Loucy (cell line): Measurements from ENCODE around the gene CYFIP2.

ENCODE experiments used
- H2AFZ ChIP-seq: fragments of 200-600 bp; sonication (generic); 2 replicates; pipeline ENCODE4 v1.6.0; 2016; ENCODE audit warnings: antibody characterized with exemption, mild to moderate bottlenecking, low read length, moderate library complexity
- H3F3A ChIP-seq: fragments of 200-600 bp; 2 replicates; pipeline ENCODE4 v1.6.0; 2016; ENCODE audit warnings: antibody characterized with exemption, low read depth, mild to moderate bottlenecking
- H3K27me3 ChIP-seq: fragments of 200-600 bp; sonication (generic); 2 replicates; pipeline ENCODE4 v1.6.1; 2014; ENCODE audit warnings: low read length, mild to moderate bottlenecking; ENCODE audit not compliant: insufficient read depth, poor library complexity, severe bottlenecking
- H3K36me3 ChIP-seq: fragments of 200-600 bp; sonication (generic); 2 replicates; pipeline ENCODE4 v1.6.1; 2016; ENCODE audit warnings: low read length; ENCODE audit not compliant: insufficient read depth
- H3K4me1 ChIP-seq: fragments of 200-600 bp; sonication (generic); 2 replicates; pipeline ENCODE4 v1.5.1; 2014; ENCODE audit warnings: low read length, mild to moderate bottlenecking; ENCODE audit not compliant: insufficient read depth, poor library complexity, severe bottlenecking
- H3K4me2 ChIP-seq: fragments of 200-600 bp; sonication (generic); 2 replicates; pipeline ENCODE4 v1.6.0; 2014; ENCODE audit warnings: antibody characterized with exemption, low read length, low read depth, mild to moderate bottlenecking; ENCODE audit not compliant: poor library complexity, severe bottlenecking
- H3K4me3 ChIP-seq: fragments of 200-600 bp; sonication (generic); 2 replicates; pipeline ENCODE4 v1.5.1; 2014; ENCODE audit warnings: low read length, mild to moderate bottlenecking, mixed read lengths; ENCODE audit not compliant: poor library complexity, severe bottlenecking
- H3K79me2 ChIP-seq: fragments of 200-600 bp; sonication (generic); 2 replicates; pipeline ENCODE4 v1.6.1; 2014; ENCODE audit warnings: low read length; ENCODE audit not compliant: insufficient read depth
- H3K9ac ChIP-seq: fragments of 200-600 bp; sonication (generic); 2 replicates; pipeline ENCODE4 v1.6.0; 2014; ENCODE audit warnings: mild to moderate bottlenecking, low read depth, low read length, moderate library complexity; ENCODE audit not compliant: poor library complexity, severe bottlenecking
- H3K9me2 ChIP-seq: fragments of 200-600 bp; sonication (generic); replicated peaks from 2 replicates; pipeline ENCODE4 v1.6.1; 2016; ENCODE audit warnings: low read depth, low read length, mixed read lengths
- H3K9me3 ChIP-seq: fragments of 200-600 bp; sonication (generic); 2 replicates; pipeline ENCODE4 v1.6.1; 2014; ENCODE audit warnings: mild to moderate bottlenecking, antibody characterized with exemption, low read length, low read depth; ENCODE audit not compliant: insufficient read depth
- H4K20me1 ChIP-seq: fragments of 200-600 bp; sonication (generic); 2 replicates; pipeline ENCODE4 v1.6.0; 2014; ENCODE audit warnings: antibody characterized with exemption, low read length, mild to moderate bottlenecking; ENCODE audit not compliant: insufficient read depth, poor library complexity, severe bottlenecking
- EZH2phosphoT487 ChIP-seq: fragments of 200-600 bp; IDR thresholded peaks from 2 replicates; pipeline ENCODE4 v1.6.1; 2018; ENCODE audit warnings: antibody characterized with exemption, mild to moderate bottlenecking, moderate library complexity, borderline replicate concordance
- TF ChIP-seq, protein P1 (sequence below): fragments of 200-600 bp; sonication (generic); conservative IDR thresholded peaks from 2 replicates; pipeline ENCODE4 v1.5.1; 2014; ENCODE audit warnings: mild to moderate bottlenecking, antibody characterized with exemption, low read length

CYFIP2 gene

DNA sequence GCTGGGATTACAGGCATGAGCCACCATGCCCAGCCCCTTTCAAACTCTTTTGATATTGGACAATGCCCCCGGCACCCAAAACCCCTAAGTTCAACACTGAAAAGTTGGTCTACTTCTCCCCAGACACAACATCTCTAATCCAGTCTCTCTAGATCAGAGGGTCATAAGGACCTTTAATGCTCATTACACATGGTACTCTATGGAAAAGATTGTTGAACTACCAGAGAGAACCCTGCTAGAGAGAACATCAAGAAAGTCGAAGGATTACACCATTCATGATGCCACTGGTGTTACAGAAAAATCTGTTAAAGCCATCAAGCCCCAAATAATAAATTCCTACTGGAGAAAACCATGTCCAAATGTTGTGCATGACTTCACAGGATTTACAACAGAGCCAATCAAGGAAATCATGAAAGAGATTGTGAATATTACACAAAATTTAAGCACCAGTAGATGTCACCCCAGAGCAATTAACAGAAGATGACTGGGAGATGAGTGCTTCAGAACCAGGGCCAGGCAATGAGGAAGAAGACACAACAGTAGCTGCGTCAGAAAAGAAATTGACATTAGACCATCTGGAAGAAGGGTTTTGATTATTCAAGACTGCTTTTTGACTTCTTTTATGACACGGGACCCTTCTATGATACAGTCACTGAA, 165.7 kb downstream of the CYFIP2 start:
- Histone ChIP-seq H3K4me2 (no peak overlapping the region), H3K36me3 (no peaks in the 10 kb centered on the region), H3F3A (no peaks in the 10 kb centered on the region), H3K4me1 (no peaks in the 10 kb centered on the region), H3K4me3 (no peak overlapping the region), H3K9me3 (no peaks in the 10 kb centered on the region), H2AFZ (no peak overlapping the region), H3K79me2 (no peaks in the 10 kb centered on the region), H3K27me3 (no peaks in the 10 kb centered on the region), H3K9ac (no peak overlapping the region), H4K20me1 (no peaks in the 10 kb centered on the region), H3K9me2 (no peaks in the 10 kb centered on the region)
- TF ChIP-seq EZH2phosphoT487, result no peak
- TF ChIP-seq, protein P1, sequence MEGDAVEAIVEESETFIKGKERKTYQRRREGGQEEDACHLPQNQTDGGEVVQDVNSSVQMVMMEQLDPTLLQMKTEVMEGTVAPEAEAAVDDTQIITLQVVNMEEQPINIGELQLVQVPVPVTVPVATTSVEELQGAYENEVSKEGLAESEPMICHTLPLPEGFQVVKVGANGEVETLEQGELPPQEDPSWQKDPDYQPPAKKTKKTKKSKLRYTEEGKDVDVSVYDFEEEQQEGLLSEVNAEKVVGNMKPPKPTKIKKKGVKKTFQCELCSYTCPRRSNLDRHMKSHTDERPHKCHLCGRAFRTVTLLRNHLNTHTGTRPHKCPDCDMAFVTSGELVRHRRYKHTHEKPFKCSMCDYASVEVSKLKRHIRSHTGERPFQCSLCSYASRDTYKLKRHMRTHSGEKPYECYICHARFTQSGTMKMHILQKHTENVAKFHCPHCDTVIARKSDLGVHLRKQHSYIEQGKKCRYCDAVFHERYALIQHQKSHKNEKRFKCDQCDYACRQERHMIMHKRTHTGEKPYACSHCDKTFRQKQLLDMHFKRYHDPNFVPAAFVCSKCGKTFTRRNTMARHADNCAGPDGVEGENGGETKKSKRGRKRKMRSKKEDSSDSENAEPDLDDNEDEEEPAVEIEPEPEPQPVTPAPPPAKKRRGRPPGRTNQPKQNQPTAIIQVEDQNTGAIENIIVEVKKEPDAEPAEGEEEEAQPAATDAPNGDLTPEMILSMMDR, result peak; percentile 50

DNA sequence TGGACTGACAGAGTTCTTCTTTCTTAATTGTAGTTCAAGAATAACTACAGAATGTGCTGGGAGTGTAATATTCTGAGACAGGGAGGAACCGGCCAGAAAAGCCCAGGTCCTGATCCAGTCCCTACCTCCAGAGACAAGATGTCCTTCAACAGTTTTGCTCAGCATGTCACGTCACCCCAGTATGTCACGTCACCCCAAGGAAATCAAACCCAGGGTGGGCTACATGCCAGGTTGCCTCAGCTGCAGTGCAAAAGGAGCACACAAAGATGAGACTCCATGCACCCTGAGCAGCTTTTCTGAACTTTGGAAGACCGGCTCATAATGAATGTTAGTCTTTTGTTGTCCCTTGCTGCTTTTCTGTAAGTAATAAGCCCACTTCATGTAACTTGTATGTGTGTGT, 168.2 kb downstream of the CYFIP2 start:
- Histone ChIP-seq H2AFZ (no peak overlapping the region), H3K4me2 (no peak overlapping the region), H3K4me3 (no peak overlapping the region)

DNA sequence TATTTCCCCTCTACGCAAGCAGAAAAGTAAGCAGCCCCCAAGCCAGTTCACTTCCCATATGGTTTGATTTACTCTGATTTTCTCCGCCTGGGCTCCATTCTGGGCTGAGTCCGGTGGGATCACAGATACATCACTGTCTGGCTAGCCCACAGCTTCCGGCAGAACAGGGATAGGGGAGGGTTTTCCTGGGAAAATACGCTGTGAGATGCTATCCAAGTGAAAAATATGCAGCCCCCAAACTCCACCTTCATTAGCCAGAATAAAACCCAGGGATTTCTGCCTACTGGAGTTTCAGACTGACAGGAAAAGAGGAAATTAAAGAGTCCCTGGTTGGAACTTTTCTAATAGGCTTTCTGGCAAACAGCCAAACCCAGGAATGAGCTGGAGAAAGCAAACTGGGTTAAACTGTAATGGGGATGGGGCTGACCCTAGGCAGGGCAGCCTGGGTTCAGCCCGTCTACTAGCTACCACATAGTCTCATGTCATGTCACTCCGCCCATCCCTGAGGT, 177.2 kb downstream of the CYFIP2 start:
- no peak overlapping the region for H3K9ac ChIP-seq
- no peak overlapping the region for H3K4me2 ChIP-seq
- TF ChIP-seq, protein P1, result no peak
- no peak for TF ChIP-seq EZH2phosphoT487
- no peaks in the 10 kb centered on the region for H3K36me3 ChIP-seq
- H3K79me2 ChIP-seq, result no peaks in the 10 kb centered on the region
- H3F3A ChIP-seq, result no peaks in the 10 kb centered on the region
- H3K4me3 ChIP-seq, result no peak overlapping the region
- no peaks in the 10 kb centered on the region for H3K4me1 ChIP-seq
- H3K9me3 ChIP-seq, result no peaks in the 10 kb centered on the region
- H3K9me2 ChIP-seq, result no peaks in the 10 kb centered on the region
- H3K27me3 ChIP-seq, result no peaks in the 10 kb centered on the region
- H2AFZ ChIP-seq, result no peak overlapping the region
- H4K20me1 ChIP-seq, result no peaks in the 10 kb centered on the region

More for the DNA sequence above, 168.2 kb downstream of the CYFIP2 start:
- Histone ChIP-seq H3K9ac (no peak overlapping the region), H3K9me3 (no peaks in the 10 kb centered on the region), H3K79me2 (no peaks in the 10 kb centered on the region), H4K20me1 (no peaks in the 10 kb centered on the region), H3K4me1 (no peaks in the 10 kb centered on the region), H3K27me3 (no peaks in the 10 kb centered on the region), H3K36me3 (no peaks in the 10 kb centered on the region), H3K9me2 (no peaks in the 10 kb centered on the region), H3F3A (no peaks in the 10 kb centered on the region)
- no peak for TF ChIP-seq EZH2phosphoT487
- TF ChIP-seq, protein P1, result no peak
